ENCODE measurements around the gene CXXC1.

The CXXC1 gene

GRCh38 chr18:50327983-50328382 is 40.5 kb upstream of the CXXC1 start:
- no peak for TF ChIP-seq TOX (CRISPR knock-in tag; IDR thresholded peaks at IDR 0.05; ENCODE audit: borderline replicate concordance)
- TF ChIP-seq SNAI2 (CRISPR knock-in tag; IDR thresholded peaks at IDR 0.05) = no peak
- no peak for TF ChIP-seq BACH2 (CRISPR knock-in tag; IDR thresholded peaks at IDR 0.05; ENCODE audit: borderline replicate concordance)
- TF ChIP-seq CSDC2 (CRISPR knock-in tag; IDR thresholded peaks at IDR 0.05) = no peak
- no peak for TF ChIP-seq POU6F1 (CRISPR knock-in tag; IDR thresholded peaks at IDR 0.05; ENCODE audit: borderline replicate concordance, low read depth)
- TF ChIP-seq ZFP3 (CRISPR knock-in tag; IDR thresholded peaks at IDR 0.05) = no peak
- no peak for TF ChIP-seq GLIS3 (CRISPR knock-in tag; IDR thresholded peaks at IDR 0.05)
- no peak for TF ChIP-seq PATZ1 (CRISPR knock-in tag; IDR thresholded peaks at IDR 0.05; ENCODE audit: borderline replicate concordance)
- no peak for TF ChIP-seq ESRRG (CRISPR knock-in tag; IDR thresholded peaks at IDR 0.05)
- TF ChIP-seq ZFP30 (CRISPR knock-in tag; IDR thresholded peaks at IDR 0.05) = no peak
- TF ChIP-seq RARB (CRISPR knock-in tag; IDR thresholded peaks at IDR 0.05) = no peak
- no peak for TF ChIP-seq ISL1 (CRISPR knock-in tag; IDR thresholded peaks at IDR 0.05)
- TF ChIP-seq PPARA (CRISPR knock-in tag; IDR thresholded peaks at IDR 0.05; ENCODE audit: borderline replicate concordance) = no peak
- no peak for TF ChIP-seq ARNTL (CRISPR knock-in tag; IDR thresholded peaks at IDR 0.05; ENCODE audit: borderline replicate concordance, low read depth)
- no peak for TF ChIP-seq CREB5 (CRISPR knock-in tag; IDR thresholded peaks at IDR 0.05; ENCODE audit: low read depth)
- TF ChIP-seq CSRNP3 (CRISPR knock-in tag; IDR thresholded peaks at IDR 0.05) = no peak
- ATAC-seq = no peak

- TF ChIP-seq ZFP3 (CRISPR knock-in tag; IDR thresholded peaks at IDR 0.05) (no peak), ISL1 (CRISPR knock-in tag; IDR thresholded peaks at IDR 0.05) (no peak), ESRRG (CRISPR knock-in tag; IDR thresholded peaks at IDR 0.05) (no peak), POU6F1 (CRISPR knock-in tag; IDR thresholded peaks at IDR 0.05; ENCODE audit: borderline replicate concordance, low read depth) (no peak), ZNF70 (CRISPR knock-in tag; IDR thresholded peaks at IDR 0.05) (no peak), ZNF565 (CRISPR knock-in tag; conservative IDR thresholded peaks at IDR 0.05; ENCODE audit: low read depth) (no peak), RARB (CRISPR knock-in tag; IDR thresholded peaks at IDR 0.05) (no peak), ARNTL (CRISPR knock-in tag; IDR thresholded peaks at IDR 0.05; ENCODE audit: borderline replicate concordance, low read depth) (no peak), TOX (CRISPR knock-in tag; IDR thresholded peaks at IDR 0.05; ENCODE audit: borderline replicate concordance) (no peak), CSDC2 (CRISPR knock-in tag; IDR thresholded peaks at IDR 0.05) (no peak), CSRNP3 (CRISPR knock-in tag; IDR thresholded peaks at IDR 0.05) (no peak), TSHZ2 (CRISPR knock-in tag; IDR thresholded peaks at IDR 0.05) (no peak), PPARA (CRISPR knock-in tag; IDR thresholded peaks at IDR 0.05; ENCODE audit: borderline replicate concordance) (no peak), ZC3H10 (CRISPR knock-in tag; IDR thresholded peaks at IDR 0.05) (no peak), ZFP30 (CRISPR knock-in tag; IDR thresholded peaks at IDR 0.05) (no peak), PATZ1 (CRISPR knock-in tag; IDR thresholded peaks at IDR 0.05; ENCODE audit: borderline replicate concordance) (no peak), BACH2 (CRISPR knock-in tag; IDR thresholded peaks at IDR 0.05; ENCODE audit: borderline replicate concordance) (no peak), GLIS3 (CRISPR knock-in tag; IDR thresholded peaks at IDR 0.05) (no peak)
- ATAC-seq = no peak
These were observed 33.2 kb upstream of the CXXC1 start for GRCh38 chr18:50320719-50321118.

All from SK-N-SH treated with all-trans-retinoic acid at 6 μM for 48 hours (cell line).